K562 (cell line): ENCODE data around the gene SLCO2B1. TPM values are rescaled to one million over a fixed set of nuclear protein-coding genes. Genes with fewer than 3 reads are reported as not detected.
A peak's percentile ranks its signal among the peaks of the same experiment; 100 is the strongest.

Source experiments
- ATAC-seq: fragments of 200-7000 bp; cut with Tn5 transposase; 3 replicates; pipeline ENCODE4 v1.9.1; 2020; ENCODE audit warnings: moderate library complexity
- BruUV-seq: library from RNA; stranded (reverse); fragments of 400-500 nt; replicated peaks from 2 replicates; lab custom pipeline; 2021; lab: Mats Ljungman, UMichigan
- CTCF ChIA-PET: fragments of 300-600 bp; formaldehyde crosslinking; extraction: SDS; loops from one replicate; lab custom pipeline; 2021; ENCODE audit warnings: low intra/inter-chr PET ratio; lab: Yijun Ruan, JAX
- POLR2A ChIA-PET: fragments of 300-600, 350-650 bp; sonication (Branson Sonifier 250); formaldehyde crosslinking; extraction: SDS; loops from one replicate; lab custom pipeline; 2021; ENCODE audit warnings: antibody characterized with exemption, inconsistent platforms; lab: Yijun Ruan, JAX
- DNase-seq, 4 experiments: peaks; one replicate each; pipeline versions ENCODE4 v3.0.0 to v3.0.0-alpha.2; 2011 to 2018; ENCODE audit warnings: low spot score in 3 of 4, mixed read lengths in 3 of 4; ENCODE audit errors: extremely low read depth in 1 of 4
- FAIRE-seq: peaks from 2 replicates; lab custom pipeline; 2011; peaks lifted over from hg19 to GRCh38; lab: Jason Lieb, UNC
- H2AFZ ChIP-seq: 2 replicates; pipeline ENCODE4 v1.6.0; 2011; ENCODE audit warnings: low read depth, low read length, control low read depth, inconsistent platforms
- H3K27ac ChIP-seq: fragments of 200-600 bp; 3 replicates; pipeline ENCODE4 v1.8.0; 2011; ENCODE audit warnings: low read depth, mild to moderate bottlenecking, control low read depth, inconsistent platforms, low read length, moderate library complexity, mixed read lengths; ENCODE audit errors: extremely low read depth
- H3K27me3 ChIP-seq, 2 experiments: fragments of 300-600 bp in 1 of 2; 2 replicates in 1 of 2; 3 replicates in 1 of 2; pipeline versions ENCODE4 v1.6.0 to v1.8.0; 2011; ENCODE audit warnings: inconsistent platforms in 2 of 2, low read length in 2 of 2, mild to moderate bottlenecking in 1 of 2, mixed read lengths in 1 of 2, moderate library complexity in 1 of 2; ENCODE audit not compliant: control insufficient read depth in 2 of 2, insufficient read depth in 2 of 2
- H3K36me3 ChIP-seq: fragments of 300-600 bp; 3 replicates; pipeline ENCODE4 v1.8.0; 2011; ENCODE audit warnings: mild to moderate bottlenecking, low read length, inconsistent platforms; ENCODE audit not compliant: control insufficient read depth, insufficient read depth
- H3K4me1 ChIP-seq, 2 experiments: fragments of 200-600 bp in 1 of 2; replicated peaks in 1 of 2; 2 replicates in 1 of 2; 3 replicates in 1 of 2; pipeline versions ENCODE4 v1.5.1 to v1.8.0; 2011; ENCODE audit warnings: inconsistent platforms in 2 of 2, low read length in 2 of 2, mild to moderate bottlenecking in 1 of 2, mixed read lengths in 1 of 2, moderate library complexity in 1 of 2; ENCODE audit not compliant: control insufficient read depth in 2 of 2, insufficient read depth in 2 of 2
- H3K4me2 ChIP-seq: 2 replicates; pipeline ENCODE4 v1.6.1; 2011; ENCODE audit warnings: low read length, control low read depth, inconsistent platforms, mixed read lengths; ENCODE audit not compliant: insufficient read depth
- H3K4me3 ChIP-seq: fragments of 200-600 bp; sonication (generic), shearing (Covaris generic); 2 replicates; pipeline ENCODE4 v1.5.1; 2016; ENCODE audit warnings: control low read depth, inconsistent platforms
- H3K79me2 ChIP-seq: fragments of 200-600 bp; 3 replicates; pipeline ENCODE4 v1.8.0; 2011; ENCODE audit warnings: low read length, inconsistent platforms; ENCODE audit not compliant: control insufficient read depth, insufficient read depth
- H3K9ac ChIP-seq, 2 experiments: 2 replicates each; pipeline versions ENCODE4 v1.6.0 to v1.6.1; 2011; ENCODE audit warnings: low read depth in 2 of 2, low read length in 2 of 2, control low read depth in 1 of 2, inconsistent platforms in 1 of 2, mild to moderate bottlenecking in 1 of 2, mixed read lengths in 1 of 2; ENCODE audit not compliant: insufficient read depth in 1 of 2
- H3K9me1 ChIP-seq: one replicate; pipeline ENCODE4 v1.6.0; 2011; ENCODE audit warnings: inconsistent platforms, mild to moderate bottlenecking, low read length, moderate library complexity; ENCODE audit not compliant: control insufficient read depth, insufficient read depth
- H3K9me3 ChIP-seq: replicated peaks from 2 replicates; pipeline ENCODE4 v1.5.1; 2011; ENCODE audit warnings: low read depth, low read length, inconsistent platforms; ENCODE audit not compliant: control insufficient read depth, insufficient read depth
- H4K20me1 ChIP-seq: replicated peaks from 2 replicates; pipeline ENCODE4 v1.6.1; 2011; ENCODE audit warnings: low read length, inconsistent platforms, mixed read lengths; ENCODE audit not compliant: control insufficient read depth, insufficient read depth
- CXXC5 ChIP-seq: fragments of 250-450 bp; sonication (Bioruptor Pico); IDR thresholded peaks from 2 replicates; pipeline ENCODE4 v1.8.0; 2022; ENCODE audit warnings: inconsistent platforms, mild to moderate bottlenecking, moderate library complexity
- GATAD2B ChIP-seq: fragments of 450-650 bp; IDR thresholded peaks from 2 replicates; pipeline ENCODE4 v1.6.1; 2017; ENCODE audit warnings: mild to moderate bottlenecking, borderline replicate concordance
- HDAC8 ChIP-seq: fragments of 450-650 bp; IDR thresholded peaks from 2 replicates; pipeline ENCODE4 v1.6.1; 2016; ENCODE audit warnings: mild to moderate bottlenecking, missing genetic modification characterization, moderate library complexity, missing compliant biosample characterization
- HLTF ChIP-seq: fragments of 450-650 bp; IDR thresholded peaks from 2 replicates; pipeline ENCODE4 v1.6.1; 2016
- ILF3 ChIP-seq: fragments of 450-650 bp; IDR thresholded peaks from 2 replicates; pipeline ENCODE4 v1.6.1; 2018; ENCODE audit warnings: antibody characterized with exemption, mild to moderate bottlenecking, moderate library complexity, borderline replicate concordance
- JUN ChIP-seq, 2 experiments: sonication (generic) in 1 of 2; formaldehyde crosslinking in 1 of 2; IDR thresholded peaks; 2 replicates each; pipeline versions ENCODE4 v1.6.1 to v1.8.0; 2012 to 2022; ENCODE audit warnings: borderline replicate concordance in 2 of 2, mild to moderate bottlenecking in 2 of 2, improper control_type of control experiment in 1 of 2, low read depth in 1 of 2, low read length in 1 of 2, missing genetic modification reagents in 1 of 2
- NR1H2 ChIP-seq: sonication (generic); formaldehyde crosslinking; IDR thresholded peaks from 2 replicates; pipeline ENCODE4 v1.4.0; 2020; ENCODE audit warnings: mild to moderate bottlenecking, missing genetic modification reagents
- SIN3A ChIP-seq, 2 experiments: fragments of 150-350 bp in 1 of 2; IDR thresholded peaks; 2 replicates each; pipeline ENCODE4 v1.6.1; 2011 to 2016; ENCODE audit warnings: borderline replicate concordance in 2 of 2, low read depth in 2 of 2, low read length in 2 of 2, mild to moderate bottlenecking in 2 of 2, moderate library complexity in 2 of 2; ENCODE audit not compliant: control insufficient read depth in 1 of 2
- TAF15 ChIP-seq: fragments of 200-400 bp; formaldehyde crosslinking; IDR thresholded peaks from 2 replicates; pipeline ENCODE4 v1.6.1; 2017; ENCODE audit warnings: mild to moderate bottlenecking, low read depth, low read length, moderate library complexity
- TCF3 ChIP-seq: sonication (generic); formaldehyde crosslinking; IDR thresholded peaks from 2 replicates; pipeline ENCODE4 v1.4.0; 2020; ENCODE audit warnings: mild to moderate bottlenecking, missing genetic modification reagents
- ZNF23 ChIP-seq: fragments of 250-450 bp; sonication (Bioruptor Pico); IDR thresholded peaks from 2 replicates; pipeline ENCODE4 v1.4.0; 2020; ENCODE audit warnings: mild to moderate bottlenecking
- ZNF644 ChIP-seq: fragments of 200-800 bp; sonication (Bioruptor generic); IDR thresholded peaks from 2 replicates; pipeline ENCODE4 v1.6.1; 2016; ENCODE audit warnings: low read depth, missing genetic modification characterization, missing compliant biosample characterization
- WGBS: fragments of 100-300 bp; shearing (Covaris generic); methylation state at CpG from one replicate; pipeline ENCODE4 v1.1.6; 2016; ENCODE audit warnings: low coverage, mixed read lengths; ENCODE audit not compliant: insufficient coverage; ENCODE audit errors: missing lambda C conversion rate; 5-methylcytosine and 5-hydroxymethylcytosine counted together
- in situ Hi-C: fragments of 300-500 bp; cut with MboI; formaldehyde crosslinking; loops from 4 replicates; pipeline ENCODE4 v1.15.0; 2018; ENCODE audit warnings: inconsistent platforms, mixed read lengths
- intact Hi-C: fragments of 100-400 bp; cut with micrococcal nuclease; formaldehyde crosslinking; loops from 2 replicates; pipeline ENCODE4 v1.14.2; 2022
- polyA plus RNA-seq, 8 experiments: library from polyadenylated mRNA; depleted of rRNA in 4 of 8; stranded (reverse) in 5 of 8; unstranded in 3 of 8; fragments of >200 nt; fragmentation: Nextera tagmentation in 2 of 8; fragmentation: Illumina TruSeq in 1 of 8; extraction: Ambion mirVana in 2 of 8; extraction: Trizol in 1 of 8; gene quantifications; 2 replicates each; pipeline versions ENCODE4 v1.2.1 to v1.2.3, GENCODE V29; 2011 to 2014; ENCODE audit warnings: inconsistent platforms in 1 of 8, missing spikeins in 1 of 8
- total RNA-seq, 7 experiments: library from RNA; depleted of rRNA in 6 of 7; stranded (reverse); fragments of >200 nt in 6 of 7; fragmentation: Illumina TruSeq in 2 of 7; extraction: Trizol in 2 of 7; gene quantifications; 2 replicates each; pipeline versions ENCODE4 v1.2.1 to v1.2.3, GENCODE V29; 2011 to 2021; ENCODE audit warnings: low replicate concordance in 1 of 7
- TF ChIP-seq, protein P1 (sequence below), 2 experiments: fragments of 250-450 bp in 1 of 2; fragments of 450-650 bp in 1 of 2; sonication (Bioruptor Pico) in 1 of 2; IDR thresholded peaks; 2 replicates each; pipeline versions ENCODE4 v1.6.1 to v1.8.0; 2016 to 2021; ENCODE audit warnings: mild to moderate bottlenecking in 2 of 2, moderate library complexity in 2 of 2, missing compliant biosample characterization in 1 of 2, missing genetic modification characterization in 1 of 2
- TF ChIP-seq, protein P2 (sequence below): sonication (generic); formaldehyde crosslinking; IDR thresholded peaks from 2 replicates; pipeline ENCODE4 v1.8.1; 2023; ENCODE audit warnings: mild to moderate bottlenecking, missing genetic modification reagents
- TF ChIP-seq, protein P3 (sequence below): fragments of 250-450 bp; sonication (Bioruptor Pico); IDR thresholded peaks from 2 replicates; pipeline ENCODE4 v1.8.0; 2022; ENCODE audit warnings: moderate library complexity, mild to moderate bottlenecking, inconsistent platforms
- TF ChIP-seq, protein P4 (sequence below): fragments of 450-650 bp; IDR thresholded peaks from 2 replicates; pipeline ENCODE4 v1.6.1; 2017; ENCODE audit warnings: mild to moderate bottlenecking, moderate library complexity

Gene SLCO2B1
- total and polyA plus RNA-seq, 9 of the 15 experiments (the other 6 are each of a cell fraction or from before 2014, with no cell fraction given): 0.70 to 14.7 (median 7.6) TPM

DNA sequence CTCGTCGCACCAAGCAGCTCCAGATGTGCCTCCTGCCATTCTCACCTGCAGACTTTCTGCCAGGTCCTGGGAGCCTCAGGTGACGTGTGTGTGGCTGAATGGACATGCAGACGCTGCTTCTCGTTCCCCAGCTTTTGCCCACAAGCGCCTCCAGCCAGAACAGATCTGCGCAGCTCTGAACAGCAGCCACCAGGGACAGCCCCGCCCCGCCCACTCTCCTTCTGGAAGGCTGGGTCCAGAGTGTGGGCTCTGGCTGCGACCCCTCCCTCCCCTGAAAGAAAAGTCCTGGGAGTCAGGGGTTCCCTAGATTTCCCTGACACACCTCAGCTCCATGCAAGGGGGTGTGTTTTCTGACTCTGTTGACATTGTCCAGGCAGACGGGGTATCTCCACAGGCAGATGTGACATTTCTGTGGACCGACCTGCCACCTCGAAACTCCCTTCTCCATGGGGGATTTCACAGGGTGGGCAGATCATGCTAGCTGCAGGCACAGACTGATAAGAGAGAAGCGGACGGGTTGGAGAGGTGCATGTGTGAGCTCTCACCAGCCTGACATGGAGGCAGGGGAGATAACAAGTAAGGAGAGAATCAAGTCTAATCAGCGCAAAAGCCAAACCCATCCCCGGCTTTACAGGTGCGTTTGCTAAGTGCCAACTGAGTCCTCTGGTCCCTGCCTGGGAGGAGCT is 19.8 kb downstream of the SLCO2B1 start:
- CTCF ChIA-PET: no interaction called here
- H2AFZ ChIP-seq: no peak overlapping the region
- H3K9me3 ChIP-seq: no peaks in the 10 kb centered on the region
- peak overlapping the region in 1 of 2 experiments; percentile 10; a peak in 1 of 4 replicates for H3K9ac ChIP-seq
- intact Hi-C loops: no loop called here
- H3K27me3 ChIP-seq: no peaks in the 10 kb centered on the region
- WGBS: 17% methylated on average over 17 of the region's 18 CpGs
- H3K36me3 ChIP-seq: no peaks in the 10 kb centered on the region
- BruUV-seq: no TSS peak
- POLR2A ChIA-PET: interaction anchor here (0.8 to 2.0 kb wide), 3 partner anchors 11 to 72 kb away, joined by 4 to 7 read pairs (median 5); no protein-coding TSS in a partner anchor
- ATAC-seq (peak; percentile 69), DNase-seq (peak in 3 of 4 experiments; percentile 29 to 53 (median 41)), FAIRE-seq (no peak)
- H4K20me1 ChIP-seq: peaks cover 10% of the 10 kb centered on the region; the same call in 1 of the 2 replicates
- no peak overlapping the region for H3K4me3 ChIP-seq
- H3K4me2 ChIP-seq: no peak overlapping the region
- H3K9me1 ChIP-seq: no peaks in the 10 kb centered on the region
- in situ Hi-C loops: no loop called here
- no peaks in the 10 kb centered on the region for H3K79me2 ChIP-seq
- H3K4me1 ChIP-seq: peaks cover 2 to 7% of the 10 kb centered on the region in 2 experiments; a peak in 4 of 5 replicates
- no peak overlapping the region for H3K27ac ChIP-seq
- TF ChIP-seq, protein P1, sequence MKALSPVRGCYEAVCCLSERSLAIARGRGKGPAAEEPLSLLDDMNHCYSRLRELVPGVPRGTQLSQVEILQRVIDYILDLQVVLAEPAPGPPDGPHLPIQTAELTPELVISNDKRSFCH (CRISPR knock-in tag; IDR thresholded peaks at IDR 0.05): no peak
- TF ChIP-seq, protein P1 (tag; IDR thresholded peaks at IDR 0.05): no peak
- TF ChIP-seq, protein P2, sequence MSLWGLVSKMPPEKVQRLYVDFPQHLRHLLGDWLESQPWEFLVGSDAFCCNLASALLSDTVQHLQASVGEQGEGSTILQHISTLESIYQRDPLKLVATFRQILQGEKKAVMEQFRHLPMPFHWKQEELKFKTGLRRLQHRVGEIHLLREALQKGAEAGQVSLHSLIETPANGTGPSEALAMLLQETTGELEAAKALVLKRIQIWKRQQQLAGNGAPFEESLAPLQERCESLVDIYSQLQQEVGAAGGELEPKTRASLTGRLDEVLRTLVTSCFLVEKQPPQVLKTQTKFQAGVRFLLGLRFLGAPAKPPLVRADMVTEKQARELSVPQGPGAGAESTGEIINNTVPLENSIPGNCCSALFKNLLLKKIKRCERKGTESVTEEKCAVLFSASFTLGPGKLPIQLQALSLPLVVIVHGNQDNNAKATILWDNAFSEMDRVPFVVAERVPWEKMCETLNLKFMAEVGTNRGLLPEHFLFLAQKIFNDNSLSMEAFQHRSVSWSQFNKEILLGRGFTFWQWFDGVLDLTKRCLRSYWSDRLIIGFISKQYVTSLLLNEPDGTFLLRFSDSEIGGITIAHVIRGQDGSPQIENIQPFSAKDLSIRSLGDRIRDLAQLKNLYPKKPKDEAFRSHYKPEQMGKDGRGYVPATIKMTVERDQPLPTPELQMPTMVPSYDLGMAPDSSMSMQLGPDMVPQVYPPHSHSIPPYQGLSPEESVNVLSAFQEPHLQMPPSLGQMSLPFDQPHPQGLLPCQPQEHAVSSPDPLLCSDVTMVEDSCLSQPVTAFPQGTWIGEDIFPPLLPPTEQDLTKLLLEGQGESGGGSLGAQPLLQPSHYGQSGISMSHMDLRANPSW (CRISPR knock-in tag): no peak
- TF ChIP-seq JUN (IDR thresholded peaks at IDR 0.05; ENCODE audit: borderline replicate concordance, low read depth, low read length) (no peak), JUN (CRISPR knock-in tag; IDR thresholded peaks at IDR 0.05; ENCODE audit: borderline replicate concordance) (no peak), GATAD2B (no peak), ILF3 (no peak), ZNF644 (tag) (no peak), HDAC8 (tag) (no peak), TAF15 (no peak), TCF3 (CRISPR knock-in tag) (peak; percentile 54), CXXC5 (CRISPR knock-in tag) (no peak), NR1H2 (CRISPR knock-in tag) (no peak), SIN3A (IDR thresholded peaks at IDR 0.05; ENCODE audit: borderline replicate concordance in 2 of 2, control insufficient read depth in 1 of 2, low read depth in 2 of 2, low read length in 2 of 2) (no peak), HLTF (no peak), ZNF23 (CRISPR knock-in tag) (no peak)
- TF ChIP-seq, protein P3, sequence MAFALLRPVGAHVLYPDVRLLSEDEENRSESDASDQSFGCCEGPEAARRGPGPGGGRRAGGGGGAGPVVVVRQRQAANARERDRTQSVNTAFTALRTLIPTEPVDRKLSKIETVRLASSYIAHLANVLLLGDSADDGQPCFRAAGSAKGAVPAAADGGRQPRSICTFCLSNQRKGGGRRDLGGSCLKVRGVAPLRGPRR (CRISPR knock-in tag): no peak
- TF ChIP-seq, protein P4, sequence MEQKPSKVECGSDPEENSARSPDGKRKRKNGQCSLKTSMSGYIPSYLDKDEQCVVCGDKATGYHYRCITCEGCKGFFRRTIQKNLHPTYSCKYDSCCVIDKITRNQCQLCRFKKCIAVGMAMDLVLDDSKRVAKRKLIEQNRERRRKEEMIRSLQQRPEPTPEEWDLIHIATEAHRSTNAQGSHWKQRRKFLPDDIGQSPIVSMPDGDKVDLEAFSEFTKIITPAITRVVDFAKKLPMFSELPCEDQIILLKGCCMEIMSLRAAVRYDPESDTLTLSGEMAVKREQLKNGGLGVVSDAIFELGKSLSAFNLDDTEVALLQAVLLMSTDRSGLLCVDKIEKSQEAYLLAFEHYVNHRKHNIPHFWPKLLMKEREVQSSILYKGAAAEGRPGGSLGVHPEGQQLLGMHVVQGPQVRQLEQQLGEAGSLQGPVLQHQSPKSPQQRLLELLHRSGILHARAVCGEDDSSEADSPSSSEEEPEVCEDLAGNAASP: no peak
